ENCODE results near the gene FGF18.

Gene FGF18

DNA sequence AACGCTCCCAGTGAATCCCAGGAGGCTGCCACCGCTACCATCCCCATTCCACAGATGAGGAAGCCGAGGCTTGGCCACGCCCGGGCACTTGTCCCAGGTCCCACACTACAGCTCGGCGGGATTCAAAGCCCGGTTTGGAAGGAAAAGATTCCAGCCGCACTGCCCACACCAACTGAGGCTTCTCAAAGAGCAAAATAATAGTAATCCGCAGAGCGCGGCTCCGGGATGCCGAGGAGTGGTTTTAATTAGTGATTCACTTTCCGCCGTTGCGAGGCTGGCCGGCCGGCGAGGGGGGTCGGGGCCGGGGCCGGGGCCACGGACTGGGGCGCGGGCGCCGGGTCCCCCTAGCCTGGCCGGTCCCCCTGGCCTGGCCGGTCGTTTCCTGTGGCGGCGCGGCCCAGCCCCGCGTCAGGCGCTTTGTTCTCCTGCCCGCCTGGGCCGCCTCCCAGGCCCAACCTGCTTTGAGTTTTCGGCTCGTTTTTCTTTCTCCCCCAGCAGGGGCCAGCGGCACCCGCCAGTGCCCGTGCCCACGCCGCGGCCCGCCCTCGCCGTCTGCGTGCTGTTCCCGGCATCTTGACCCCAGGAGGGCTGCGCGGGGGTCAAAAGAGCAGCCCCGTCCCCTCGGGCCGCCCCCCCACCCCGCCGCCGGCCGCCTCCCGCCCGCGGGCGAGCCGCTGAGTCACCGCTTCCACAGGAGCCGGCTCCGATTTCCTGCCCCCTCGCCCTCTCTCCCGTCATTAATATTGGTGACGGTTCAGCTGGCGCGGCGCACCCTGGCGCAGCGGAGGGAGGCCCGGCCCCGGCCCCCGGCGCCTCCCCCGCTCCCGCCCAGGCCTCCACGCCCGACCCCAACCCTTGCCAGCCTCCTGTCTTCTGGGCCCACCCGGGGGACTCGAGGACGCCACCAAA is 31.2 kb downstream of the FGF18 start:
- H3K27me3 ChIP-seq (ENCODE audit: low read length): no peaks in the 10 kb centered on the region
- no peak overlapping the region for H3K9ac ChIP-seq (ENCODE audit: low read length)
- H3K36me3 ChIP-seq (ENCODE audit: low read length): no peaks in the 10 kb centered on the region
- H4K20me1 ChIP-seq (ENCODE audit: low read depth, low read length): no peaks in the 10 kb centered on the region
- no peaks in the 10 kb centered on the region for H3K79me2 ChIP-seq (ENCODE audit: insufficient read depth, low read length)
- H3F3A ChIP-seq (ENCODE audit: insufficient read depth): no peaks in the 10 kb centered on the region
- no peak overlapping the region for H3K27ac ChIP-seq (ENCODE audit: low read depth, low read length)
- no peak overlapping the region for H3K4me2 ChIP-seq (ENCODE audit: low read depth, low read length, poor library complexity, severe bottlenecking)
- no peak overlapping the region for H2AFZ ChIP-seq (ENCODE audit: low read depth, low read length, severe bottlenecking)
- H3K9me2 ChIP-seq (replicated peaks; ENCODE audit: insufficient read depth, low read length): no peaks in the 10 kb centered on the region
- no peaks in the 10 kb centered on the region for H3K9me3 ChIP-seq (ENCODE audit: insufficient read depth, low read length)
- H3K4me3 ChIP-seq (ENCODE audit: insufficient read depth, low read length, poor library complexity, severe bottlenecking): no peak overlapping the region
- TF ChIP-seq, protein P1, sequence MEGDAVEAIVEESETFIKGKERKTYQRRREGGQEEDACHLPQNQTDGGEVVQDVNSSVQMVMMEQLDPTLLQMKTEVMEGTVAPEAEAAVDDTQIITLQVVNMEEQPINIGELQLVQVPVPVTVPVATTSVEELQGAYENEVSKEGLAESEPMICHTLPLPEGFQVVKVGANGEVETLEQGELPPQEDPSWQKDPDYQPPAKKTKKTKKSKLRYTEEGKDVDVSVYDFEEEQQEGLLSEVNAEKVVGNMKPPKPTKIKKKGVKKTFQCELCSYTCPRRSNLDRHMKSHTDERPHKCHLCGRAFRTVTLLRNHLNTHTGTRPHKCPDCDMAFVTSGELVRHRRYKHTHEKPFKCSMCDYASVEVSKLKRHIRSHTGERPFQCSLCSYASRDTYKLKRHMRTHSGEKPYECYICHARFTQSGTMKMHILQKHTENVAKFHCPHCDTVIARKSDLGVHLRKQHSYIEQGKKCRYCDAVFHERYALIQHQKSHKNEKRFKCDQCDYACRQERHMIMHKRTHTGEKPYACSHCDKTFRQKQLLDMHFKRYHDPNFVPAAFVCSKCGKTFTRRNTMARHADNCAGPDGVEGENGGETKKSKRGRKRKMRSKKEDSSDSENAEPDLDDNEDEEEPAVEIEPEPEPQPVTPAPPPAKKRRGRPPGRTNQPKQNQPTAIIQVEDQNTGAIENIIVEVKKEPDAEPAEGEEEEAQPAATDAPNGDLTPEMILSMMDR (IDR thresholded peaks at IDR 0.05; ENCODE audit: insufficient read depth, low read length, poor library complexity, severe bottlenecking): no peak
- TF ChIP-seq EZH2phosphoT487 (conservative IDR thresholded peaks at IDR 0.05; ENCODE audit: low read length): no peak

DNA sequence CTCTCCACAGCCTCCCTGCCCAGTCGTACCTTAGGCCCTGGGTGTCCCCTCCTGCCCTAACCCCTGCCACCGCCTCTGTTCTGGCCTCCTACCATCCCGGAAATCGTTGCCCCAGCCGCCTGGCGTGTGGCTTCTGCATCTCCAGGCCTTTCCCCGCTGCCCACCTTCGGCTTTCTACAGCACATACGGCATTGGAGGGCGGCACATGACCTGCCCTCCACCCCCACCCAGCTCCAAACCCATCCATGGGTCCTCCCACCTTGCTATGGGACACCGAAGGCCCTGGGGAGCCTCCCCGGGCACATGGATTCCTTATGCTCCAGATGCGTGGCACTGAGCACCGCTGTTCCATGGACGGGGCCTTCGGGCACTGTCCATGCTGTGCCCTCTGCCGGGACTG is 32.0 kb downstream of the FGF18 start:
- no peaks in the 10 kb centered on the region for H3K79me2 ChIP-seq (ENCODE audit: insufficient read depth, low read length)
- no peaks in the 10 kb centered on the region for H3F3A ChIP-seq (ENCODE audit: insufficient read depth)
- H3K9me3 ChIP-seq (ENCODE audit: insufficient read depth, low read length): no peaks in the 10 kb centered on the region
- H3K36me3 ChIP-seq (ENCODE audit: low read length): no peaks in the 10 kb centered on the region
- H3K4me2 ChIP-seq (ENCODE audit: low read depth, low read length, poor library complexity, severe bottlenecking): no peak overlapping the region
- no peak overlapping the region for H3K4me3 ChIP-seq (ENCODE audit: insufficient read depth, low read length, poor library complexity, severe bottlenecking)
- no peaks in the 10 kb centered on the region for H3K27me3 ChIP-seq (ENCODE audit: low read length)
- no peak overlapping the region for H3K27ac ChIP-seq (ENCODE audit: low read depth, low read length)
- TF ChIP-seq, protein P1 (IDR thresholded peaks at IDR 0.05; ENCODE audit: insufficient read depth, low read length, poor library complexity, severe bottlenecking): no peak
- TF ChIP-seq EZH2phosphoT487 (conservative IDR thresholded peaks at IDR 0.05; ENCODE audit: low read length): no peak
- H4K20me1 ChIP-seq (ENCODE audit: low read depth, low read length): no peaks in the 10 kb centered on the region
- H2AFZ ChIP-seq (ENCODE audit: low read depth, low read length, severe bottlenecking): no peak overlapping the region
- no peaks in the 10 kb centered on the region for H3K9me2 ChIP-seq (replicated peaks; ENCODE audit: insufficient read depth, low read length)
- H3K9ac ChIP-seq (ENCODE audit: low read length): no peak overlapping the region

DNA sequence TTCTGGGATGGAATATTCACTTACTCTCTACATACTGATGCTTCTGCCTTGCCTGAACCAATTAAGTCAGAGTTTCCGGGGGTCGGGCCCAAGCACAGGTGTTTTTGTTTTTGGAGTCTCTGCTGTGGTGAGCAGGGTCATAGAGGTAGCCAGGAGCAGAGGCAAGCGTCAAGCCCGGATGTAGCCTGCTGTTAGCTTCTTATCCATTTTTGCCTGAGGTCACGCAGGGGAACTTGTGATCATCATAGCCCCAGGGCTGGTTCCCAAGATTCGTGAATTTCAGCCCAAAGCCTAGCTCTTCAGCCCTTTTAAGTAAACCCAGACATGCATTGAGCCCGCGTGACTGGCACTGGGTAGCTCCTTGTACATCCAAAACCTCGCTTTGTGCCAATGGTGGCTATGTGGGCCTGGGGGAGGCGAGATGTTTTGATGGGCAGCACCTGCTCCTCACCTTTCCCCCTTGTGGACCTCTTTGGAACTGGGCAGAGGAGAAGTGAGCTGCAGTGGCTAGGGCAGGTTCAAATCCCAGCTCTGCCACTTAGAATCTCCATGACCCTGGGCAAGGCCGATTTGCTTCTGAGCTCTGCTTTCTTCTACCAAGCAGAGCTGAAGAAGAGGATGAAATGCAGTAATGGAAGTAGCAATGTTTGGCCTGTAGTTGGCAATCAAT is 33.7 kb downstream of the FGF18 start:
- no peak overlapping the region for H3K4me3 ChIP-seq (ENCODE audit: insufficient read depth, low read length, poor library complexity, severe bottlenecking)
- TF ChIP-seq, protein P1 (IDR thresholded peaks at IDR 0.05; ENCODE audit: insufficient read depth, low read length, poor library complexity, severe bottlenecking): no peak
- TF ChIP-seq EZH2phosphoT487 (conservative IDR thresholded peaks at IDR 0.05; ENCODE audit: low read length): no peak
- H3F3A ChIP-seq (ENCODE audit: insufficient read depth): no peaks in the 10 kb centered on the region
- no peaks in the 10 kb centered on the region for H3K36me3 ChIP-seq (ENCODE audit: low read length)
- no peaks in the 10 kb centered on the region for H3K79me2 ChIP-seq (ENCODE audit: insufficient read depth, low read length)
- H2AFZ ChIP-seq (ENCODE audit: low read depth, low read length, severe bottlenecking): no peak overlapping the region
- H3K9me3 ChIP-seq (ENCODE audit: insufficient read depth, low read length): no peaks in the 10 kb centered on the region
- H3K9me2 ChIP-seq (replicated peaks; ENCODE audit: insufficient read depth, low read length): no peaks in the 10 kb centered on the region
- no peaks in the 10 kb centered on the region for H3K27me3 ChIP-seq (ENCODE audit: low read length)
- H3K9ac ChIP-seq (ENCODE audit: low read length): no peak overlapping the region
- no peaks in the 10 kb centered on the region for H4K20me1 ChIP-seq (ENCODE audit: low read depth, low read length)
- no peak overlapping the region for H3K27ac ChIP-seq (ENCODE audit: low read depth, low read length)
- H3K4me2 ChIP-seq (ENCODE audit: low read depth, low read length, poor library complexity, severe bottlenecking): no peak overlapping the region

All from SU-DHL-6 (cell line).